GM12878 (cell line): ENCODE data around the gene ST6GALNAC3. TPM values are rescaled to one million over a fixed set of nuclear protein-coding genes. Genes with fewer than 3 reads are reported as not detected.

Experiments
- ATAC-seq: fragments of 200-7000 bp; cut with Tn5 transposase; 3 replicates; pipeline ENCODE4 v1.9.1; 2020; ENCODE audit warnings: mild to moderate bottlenecking, moderate library complexity
- BruUV-seq: library from RNA; stranded (reverse); fragments of 400-500 nt; replicated peaks from 2 replicates; lab custom pipeline; 2021; lab: Mats Ljungman, UMichigan
- CTCF ChIA-PET: fragments of 300-600 bp; sonication (Branson Sonifier 250); formaldehyde crosslinking; extraction: SDS; loops from one replicate; lab custom pipeline; 2021; ENCODE audit warnings: inconsistent platforms; lab: Yijun Ruan, JAX
- POLR2A ChIA-PET: fragments of 350-600 bp; formaldehyde crosslinking; extraction: SDS; loops from one replicate; lab custom pipeline; 2021; ENCODE audit warnings: inconsistent platforms; lab: Charles Lee
- RAD21 ChIA-PET: fragments of 300-600 bp; sonication (Branson Sonifier 250); formaldehyde crosslinking; loops from one replicate; lab custom pipeline; 2023; ENCODE audit warnings: antibody characterized with exemption; ENCODE audit not compliant: unreplicated experiment; lab: Charles Lee
- SMC1A ChIA-PET: fragments of 300-600 bp; sonication (Branson Sonifier 250); formaldehyde crosslinking; loops from one replicate; lab custom pipeline; 2023; ENCODE audit not compliant: unreplicated experiment, uncharacterized antibody; lab: Charles Lee
- DNase-seq: peaks from one replicate; pipeline ENCODE4 v3.0.0-alpha.2; 2011; ENCODE audit warnings: low read depth, low spot score
- FAIRE-seq: peaks from 3 replicates; lab custom pipeline; 2011; peaks lifted over from hg19 to GRCh38; lab: Jason Lieb, UNC
- H2AFZ ChIP-seq: 2 replicates; pipeline ENCODE4 v1.6.0; 2011; ENCODE audit warnings: low read depth, low read length, control low read depth; ENCODE audit not compliant: control insufficient read depth
- H3K27ac ChIP-seq: 2 replicates; pipeline ENCODE4 v1.5.1; 2011; ENCODE audit warnings: control low read depth; ENCODE audit not compliant: control insufficient read depth, insufficient read depth
- H3K27me3 ChIP-seq, 2 experiments: replicated peaks in 1 of 2; 2 replicates each; pipeline versions ENCODE4 v1.6.0 to v1.6.1; 2011; ENCODE audit warnings: low read length in 1 of 2; ENCODE audit not compliant: control insufficient read depth in 2 of 2, insufficient read depth in 2 of 2
- H3K36me3 ChIP-seq, 2 experiments: 2 replicates each; pipeline ENCODE4 v1.5.1; 2011; ENCODE audit warnings: low read length in 1 of 2; ENCODE audit not compliant: control insufficient read depth in 2 of 2, insufficient read depth in 2 of 2
- H3K4me1 ChIP-seq: 2 replicates; pipeline ENCODE4 v1.6.1; 2011; ENCODE audit warnings: mild to moderate bottlenecking, low read length, moderate library complexity, mixed read lengths; ENCODE audit not compliant: control insufficient read depth, insufficient read depth
- H3K4me2 ChIP-seq: 2 replicates; pipeline ENCODE4 v1.6.0; 2011; ENCODE audit warnings: control low read depth; ENCODE audit not compliant: control insufficient read depth, insufficient read depth
- H3K4me3 ChIP-seq: fragments of 200-600 bp; sonication (generic); 2 replicates; pipeline ENCODE4 v1.5.1; 2016
- H3K79me2 ChIP-seq: 2 replicates; pipeline ENCODE4 v1.6.0; 2011; ENCODE audit warnings: low read length; ENCODE audit not compliant: control insufficient read depth, insufficient read depth
- H3K9ac ChIP-seq: 2 replicates; pipeline ENCODE4 v1.8.0; 2011; ENCODE audit warnings: low read length, control low read depth, mixed read lengths; ENCODE audit not compliant: control insufficient read depth, insufficient read depth
- H3K9me3 ChIP-seq: replicated peaks from 3 replicates; pipeline ENCODE4 v1.5.1; 2011; ENCODE audit warnings: mild to moderate bottlenecking, low read length; ENCODE audit not compliant: control insufficient read depth, insufficient read depth
- H4K20me1 ChIP-seq: 2 replicates; pipeline ENCODE4 v1.6.0; 2011; ENCODE audit not compliant: control insufficient read depth, insufficient read depth
- ASH2L ChIP-seq: fragments of 300-600, 200-600 bp; sonication (generic); IDR thresholded peaks from 2 replicates; pipeline ENCODE4 v1.6.1; 2017; ENCODE audit warnings: low read depth, mild to moderate bottlenecking, borderline replicate concordance
- BMI1 ChIP-seq: fragments of 450-650 bp; IDR thresholded peaks from 2 replicates; pipeline ENCODE4 v1.6.1; 2016; ENCODE audit warnings: mild to moderate bottlenecking, moderate library complexity, borderline replicate concordance
- CHD1 ChIP-seq: IDR thresholded peaks from 2 replicates; pipeline ENCODE4 v1.6.1; 2012; ENCODE audit warnings: low read depth, low read length, improper control_type of control experiment
- EGR1 ChIP-seq, 2 experiments: IDR thresholded peaks; 1 replicate in 1 of 2; 2 replicates in 1 of 2; pipeline ENCODE4 v1.6.1; 2011 to 2012; ENCODE audit warnings: low read depth in 2 of 2, low read length in 2 of 2, borderline replicate concordance in 1 of 2, mild to moderate bottlenecking in 1 of 2, moderate library complexity in 1 of 2
- IKZF2 ChIP-seq, 2 experiments: fragments of 450-650 bp; IDR thresholded peaks; 2 replicates each; pipeline ENCODE4 v1.6.1; 2017; ENCODE audit warnings: mild to moderate bottlenecking in 2 of 2, moderate library complexity in 2 of 2
- JUNB ChIP-seq: IDR thresholded peaks from 2 replicates; pipeline ENCODE4 v1.6.1; 2016; ENCODE audit warnings: antibody characterized with exemption, mild to moderate bottlenecking
- KLF5 ChIP-seq: fragments of 450-650 bp; IDR thresholded peaks from 2 replicates; pipeline ENCODE4 v1.6.1; 2014; ENCODE audit warnings: mild to moderate bottlenecking; ENCODE audit not compliant: partially characterized antibody
- MEF2A ChIP-seq: IDR thresholded peaks from 2 replicates; pipeline ENCODE4 v1.6.1; 2011; ENCODE audit warnings: low read depth, mild to moderate bottlenecking, low read length, moderate library complexity; ENCODE audit not compliant: insufficient read depth
- MYB ChIP-seq: fragments of 150-350 bp; IDR thresholded peaks from 2 replicates; pipeline ENCODE4 v1.6.1; 2014; ENCODE audit warnings: mild to moderate bottlenecking, low read depth, low read length, borderline replicate concordance
- NBN ChIP-seq: fragments of 450-650 bp; IDR thresholded peaks from 2 replicates; pipeline ENCODE4 v1.6.1; 2016
- NFXL1 ChIP-seq: fragments of 450-650 bp; IDR thresholded peaks from 2 replicates; pipeline ENCODE4 v1.6.1; 2017; ENCODE audit warnings: antibody characterized with exemption, mild to moderate bottlenecking, borderline replicate concordance
- POLR2AphosphoS2 ChIP-seq: IDR thresholded peaks from 2 replicates; pipeline ENCODE4 v1.6.1; 2011; ENCODE audit warnings: low read depth, mild to moderate bottlenecking, low read length, improper control_type of control experiment, moderate library complexity
- RAD51 ChIP-seq: fragments of 450-650 bp; IDR thresholded peaks from 2 replicates; pipeline ENCODE4 v1.6.1; 2016; ENCODE audit warnings: moderate library complexity, mild to moderate bottlenecking, inconsistent platforms
- SP1 ChIP-seq: IDR thresholded peaks from one replicate; pipeline ENCODE4 v1.6.1; 2011; ENCODE audit warnings: low read depth, low read length
- SRF ChIP-seq, 2 experiments: IDR thresholded peaks; 2 replicates each; pipeline ENCODE4 v1.6.1; 2011; ENCODE audit warnings: low read depth in 2 of 2, low read length in 2 of 2, mild to moderate bottlenecking in 1 of 2, moderate library complexity in 1 of 2
- STAT3 ChIP-seq: IDR thresholded peaks from 2 replicates; pipeline ENCODE4 v1.6.1; 2011; ENCODE audit warnings: low read depth, low read length, improper control_type of control experiment
- SUZ12 ChIP-seq: fragments of 200-600 bp; sonication (generic); IDR thresholded peaks from one replicate; pipeline ENCODE4 v1.6.1; 2018; ENCODE audit warnings: antibody characterized with exemption, mild to moderate bottlenecking; ENCODE audit not compliant: unreplicated experiment
- TAF1 ChIP-seq: IDR thresholded peaks from 2 replicates; pipeline ENCODE4 v1.6.1; 2011; ENCODE audit warnings: mild to moderate bottlenecking, low read depth, low read length, borderline replicate concordance
- ZBED1 ChIP-seq: IDR thresholded peaks from 2 replicates; pipeline ENCODE4 v1.6.1; 2016; ENCODE audit warnings: borderline replicate concordance
- WGBS: methylation state at CpG from one replicate; pipeline ENCODE4 v1.1.6; 2016; ENCODE audit warnings: low lambda C conversion rate; ENCODE audit not compliant: insufficient replicate concordance, insufficient coverage; ENCODE audit errors: missing lambda C conversion rate; 5-methylcytosine and 5-hydroxymethylcytosine counted together
- in situ Hi-C: fragments of 300-500 bp; cut with MboI; formaldehyde crosslinking; loops from 9 replicates; pipeline ENCODE4 v1.14.3; 2018; ENCODE audit warnings: mixed read lengths
- intact Hi-C: fragments of 100-400 bp; cut with micrococcal nuclease; formaldehyde crosslinking; loops from one replicate; pipeline ENCODE4 v1.14.2; 2022; ENCODE audit not compliant: unreplicated experiment
- polyA plus RNA-seq, 11 experiments: library from polyadenylated mRNA; depleted of rRNA in 4 of 11; unstranded in 6 of 11; stranded (reverse) in 5 of 11; fragments of >200 nt; fragmentation: Nextera tagmentation in 4 of 11; fragmentation: Illumina TruSeq in 1 of 11; extraction: Ambion mirVana in 4 of 11; extraction: Trizol in 1 of 11; gene quantifications; 1 replicate in 1 of 11; 2 replicates in 10 of 11; pipeline versions ENCODE4 v1.2.1 to v1.2.3, GENCODE V29; 2011 to 2016; ENCODE audit warnings: inconsistent platforms in 2 of 11, missing spikeins in 2 of 11, low read depth in 1 of 11
- total RNA-seq, 4 experiments: library from RNA; depleted of rRNA in 3 of 4; stranded (reverse); fragments of >200 nt in 3 of 4; fragmentation: Illumina TruSeq in 1 of 4; extraction: Trizol in 1 of 4; gene quantifications; 2 replicates each; pipeline versions ENCODE4 v1.2.1 to v1.2.3, GENCODE V29; 2013 to 2021
- TF ChIP-seq, protein P1 (sequence below): fragments of 450-650 bp; IDR thresholded peaks from 2 replicates; pipeline ENCODE4 v1.6.1; 2016; ENCODE audit warnings: mild to moderate bottlenecking
- TF ChIP-seq, protein P2 (sequence below): fragments of 450-650 bp; IDR thresholded peaks from 2 replicates; pipeline ENCODE4 v1.6.1; 2018; ENCODE audit warnings: borderline replicate concordance, mild to moderate bottlenecking; ENCODE audit not compliant: partially characterized antibody

Gene ST6GALNAC3
- total and polyA plus RNA-seq, 10 of the 15 experiments (the other 5 are each of a cell fraction or from before 2014, with no cell fraction given) = 0.04 to 0.68 (median 0.18) TPM; not detected in 3

DNA sequence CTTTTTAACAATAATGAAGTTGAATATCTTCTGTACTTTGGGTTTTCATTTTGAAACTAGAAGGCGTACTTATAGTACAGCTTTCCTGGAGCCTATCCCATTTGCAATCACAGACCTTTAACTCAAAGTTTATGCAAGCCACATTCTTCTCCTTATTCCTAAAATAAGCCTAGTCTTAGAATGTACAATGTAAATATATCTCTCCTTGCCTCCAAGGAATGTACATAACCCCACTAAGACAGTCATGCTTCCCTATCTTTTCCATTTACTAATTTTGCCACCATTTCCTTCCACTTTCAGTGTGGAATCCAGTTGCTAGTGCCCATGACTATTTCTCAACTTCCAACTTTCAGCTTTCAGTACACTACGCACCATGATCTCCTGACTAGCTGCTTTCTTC is 327.6 kb downstream of the ST6GALNAC3 start (continued):
- no peak for TF ChIP-seq BMI1

DNA sequence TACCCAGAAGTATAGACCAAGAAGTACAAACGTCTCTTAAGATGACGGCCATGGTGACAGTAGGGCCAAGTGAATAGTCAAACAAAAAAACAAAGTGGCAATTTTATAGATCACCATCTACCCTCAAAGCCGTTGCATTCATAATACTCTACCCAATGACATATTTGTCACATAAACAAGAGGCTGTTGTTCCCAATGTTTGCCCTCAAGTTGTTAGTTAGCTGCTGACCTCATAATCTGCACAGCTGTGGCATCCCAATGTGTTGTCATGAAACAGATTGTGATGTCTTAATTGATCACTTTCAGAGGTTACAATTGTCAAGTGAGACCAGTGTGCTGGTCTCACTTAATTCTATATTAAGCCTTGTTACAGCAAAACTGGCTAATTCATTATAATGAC is 333.8 kb downstream of the ST6GALNAC3 start:
- no TSS peak for BruUV-seq
- intact Hi-C loops (no loop called here), in situ Hi-C loops (no loop called here)
- Histone ChIP-seq H2AFZ (no peak overlapping the region), H3K27ac (no peak overlapping the region), H3K4me1 (no peaks in the 10 kb centered on the region), H3K27me3 (no peaks in the 10 kb centered on the region), H3K79me2 (no peaks in the 10 kb centered on the region), H4K20me1 (no peaks in the 10 kb centered on the region), H3K4me2 (no peak overlapping the region), H3K4me3 (no peak overlapping the region), H3K36me3 (no peaks in the 10 kb centered on the region), H3K9me3 (no peaks in the 10 kb centered on the region), H3K9ac (no peak overlapping the region)
- ChIA-PET CTCF (no interaction called here), POLR2A (no interaction called here), RAD21 (no interaction called here), SMC1A (no interaction called here)
- FAIRE-seq (no peak), ATAC-seq (no peak), DNase-seq (no peak)
- 67% methylated on average over 3 of the region's 3 CpGs for WGBS
- TF ChIP-seq NBN (no peak), RAD51 (no peak), ASH2L (no peak), MYB (no peak), SRF (IDR thresholded peaks at IDR 0.05; ENCODE audit: low read depth in 2 of 2, low read length in 2 of 2) (no peak), NFXL1 (no peak), IKZF2 (IDR thresholded peaks at IDR 0.05) (no peak), POLR2AphosphoS2 (no peak), MEF2A (no peak), TAF1 (no peak), JUNB (no peak), STAT3 (no peak), ZBED1 (no peak), KLF5 (no peak), SUZ12 (no peak), CHD1 (no peak), SP1 (no peak), EGR1 (IDR thresholded peaks at IDR 0.05; ENCODE audit: borderline replicate concordance in 1 of 2, low read depth in 2 of 2, low read length in 2 of 2) (no peak)
- TF ChIP-seq, protein P1, sequence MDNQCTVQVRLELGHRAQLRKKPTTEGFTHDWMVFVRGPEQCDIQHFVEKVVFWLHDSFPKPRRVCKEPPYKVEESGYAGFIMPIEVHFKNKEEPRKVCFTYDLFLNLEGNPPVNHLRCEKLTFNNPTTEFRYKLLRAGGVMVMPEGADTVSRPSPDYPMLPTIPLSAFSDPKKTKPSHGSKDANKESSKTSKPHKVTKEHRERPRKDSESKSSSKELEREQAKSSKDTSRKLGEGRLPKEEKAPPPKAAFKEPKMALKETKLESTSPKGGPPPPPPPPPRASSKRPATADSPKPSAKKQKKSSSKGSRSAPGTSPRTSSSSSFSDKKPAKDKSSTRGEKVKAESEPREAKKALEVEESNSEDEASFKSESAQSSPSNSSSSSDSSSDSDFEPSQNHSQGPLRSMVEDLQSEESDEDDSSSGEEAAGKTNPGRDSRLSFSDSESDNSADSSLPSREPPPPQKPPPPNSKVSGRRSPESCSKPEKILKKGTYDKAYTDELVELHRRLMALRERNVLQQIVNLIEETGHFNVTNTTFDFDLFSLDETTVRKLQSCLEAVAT = no peak
- TF ChIP-seq, protein P2, sequence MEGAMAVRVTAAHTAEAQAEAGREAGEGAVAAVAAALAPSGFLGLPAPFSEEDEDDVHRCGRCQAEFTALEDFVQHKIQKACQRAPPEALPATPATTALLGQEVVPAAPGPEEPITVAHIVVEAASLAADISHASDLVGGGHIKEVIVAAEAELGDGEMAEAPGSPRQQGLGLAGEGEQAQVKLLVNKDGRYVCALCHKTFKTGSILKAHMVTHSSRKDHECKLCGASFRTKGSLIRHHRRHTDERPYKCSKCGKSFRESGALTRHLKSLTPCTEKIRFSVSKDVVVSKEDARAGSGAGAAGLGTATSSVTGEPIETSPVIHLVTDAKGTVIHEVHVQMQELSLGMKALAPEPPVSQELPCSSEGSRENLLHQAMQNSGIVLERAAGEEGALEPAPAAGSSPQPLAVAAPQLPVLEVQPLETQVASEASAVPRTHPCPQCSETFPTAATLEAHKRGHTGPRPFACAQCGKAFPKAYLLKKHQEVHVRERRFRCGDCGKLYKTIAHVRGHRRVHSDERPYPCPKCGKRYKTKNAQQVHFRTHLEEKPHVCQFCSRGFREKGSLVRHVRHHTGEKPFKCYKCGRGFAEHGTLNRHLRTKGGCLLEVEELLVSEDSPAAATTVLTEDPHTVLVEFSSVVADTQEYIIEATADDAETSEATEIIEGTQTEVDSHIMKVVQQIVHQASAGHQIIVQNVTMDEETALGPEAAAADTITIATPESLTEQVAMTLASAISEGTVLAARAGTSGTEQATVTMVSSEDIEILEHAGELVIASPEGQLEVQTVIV = no peak
